ENCODE data around the gene SBF2.
A peak's percentile ranks its signal among the peaks of the same experiment; 100 is the strongest.

SBF2 gene

DNA sequence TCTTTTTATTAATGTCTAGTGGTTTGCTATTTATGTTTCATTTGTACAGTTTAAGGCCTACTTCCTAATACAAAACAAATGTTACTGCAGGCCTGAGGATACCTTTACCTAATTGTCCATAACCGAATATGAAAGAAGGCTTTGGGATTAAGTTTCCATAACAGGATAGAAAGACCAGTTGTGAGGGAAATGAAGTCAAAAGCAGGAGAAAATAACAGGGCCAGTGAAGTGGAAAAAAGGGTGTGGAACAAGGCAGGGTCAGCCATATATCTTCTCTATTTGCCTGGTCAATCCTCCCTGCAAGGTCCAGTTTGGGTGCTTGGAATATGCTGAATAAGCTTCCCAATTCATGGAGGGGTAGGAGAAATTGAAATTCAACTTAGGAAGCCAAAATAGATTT lies 418.6 kb downstream of the SBF2 start:
- Histone ChIP-seq H3K27me3 (ENCODE audit: low read depth) (no peaks in the 10 kb centered on the region), H3K36me3 (replicated peaks) (no peaks in the 10 kb centered on the region), H3K4me3 (no peak overlapping the region), H3K4me1 (peaks cover 38% of the 10 kb centered on the region), H3K9me3 (no peaks in the 10 kb centered on the region)
- in situ Hi-C loops (cut with MboI; ENCODE audit: low sequenced_read_pairs), result no loop called here
- DNase-seq (ENCODE audit: low spot score in 2 of 2), result peak in 1 of 2 experiments; percentile 54

DNA sequence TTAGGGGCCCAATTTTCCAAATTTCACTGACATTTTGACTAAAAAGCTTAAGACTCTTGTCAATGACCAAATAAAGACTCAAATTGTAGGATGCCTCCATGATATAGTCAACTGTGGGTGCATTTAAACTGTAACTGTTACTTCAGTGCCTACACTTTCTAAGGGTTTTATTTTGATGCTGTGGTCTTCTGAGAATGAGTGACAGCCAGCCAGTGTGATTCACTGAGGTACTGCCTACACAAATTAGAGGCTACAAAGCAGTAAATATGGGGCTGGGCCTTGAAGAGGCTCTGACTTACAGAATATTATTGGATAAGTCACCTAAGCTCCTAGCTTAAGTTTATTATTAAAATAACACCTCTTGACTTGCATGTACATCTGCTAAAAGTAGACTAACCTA lies 419.6 kb downstream of the SBF2 start:
- Histone ChIP-seq H3K27me3 (ENCODE audit: low read depth) (no peaks in the 10 kb centered on the region), H3K4me3 (no peak overlapping the region), H3K36me3 (replicated peaks) (no peaks in the 10 kb centered on the region), H3K4me1 (peaks cover 32% of the 10 kb centered on the region), H3K9me3 (no peaks in the 10 kb centered on the region)
- no peak for DNase-seq (ENCODE audit: low spot score in 2 of 2)
- in situ Hi-C loops (cut with MboI; ENCODE audit: low sequenced_read_pairs), result loop anchor here (25.0 kb wide), 2 partner anchors 438 to 863 kb away; partner anchors contain the start of gene ADM

DNA sequence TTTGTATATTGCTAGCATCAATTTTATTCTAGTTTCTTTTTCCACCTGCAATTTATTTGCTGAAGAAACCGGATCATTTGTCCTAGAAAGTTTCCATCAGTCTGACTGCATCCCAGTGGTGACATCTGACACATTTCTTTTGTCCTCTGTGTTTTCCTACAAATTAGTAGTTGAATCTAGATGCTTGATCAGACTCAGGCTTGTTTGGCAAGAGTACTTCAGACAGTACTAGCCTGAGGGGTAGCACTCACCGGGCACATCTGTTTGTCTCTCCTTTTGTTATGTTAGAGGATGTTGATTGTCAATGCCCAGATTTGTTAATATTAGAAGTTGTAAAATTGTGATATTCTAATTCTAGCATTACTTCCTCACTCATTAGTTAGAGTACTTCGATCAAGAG lies 425.4 kb downstream of the SBF2 start:
- H3K4me3 ChIP-seq, result no peak overlapping the region
- no peaks in the 10 kb centered on the region for H3K27me3 ChIP-seq (ENCODE audit: low read depth)
- no peaks in the 10 kb centered on the region for H3K4me1 ChIP-seq
- DNase-seq (ENCODE audit: low spot score in 2 of 2), result no peak
- H3K9me3 ChIP-seq, result no peaks in the 10 kb centered on the region
- in situ Hi-C loops (cut with MboI; ENCODE audit: low sequenced_read_pairs), result loop anchor here (25.0 kb wide), 2 partner anchors 444 to 869 kb away; partner anchors contain the start of gene ADM
- no peaks in the 10 kb centered on the region for H3K36me3 ChIP-seq (replicated peaks)

DNA sequence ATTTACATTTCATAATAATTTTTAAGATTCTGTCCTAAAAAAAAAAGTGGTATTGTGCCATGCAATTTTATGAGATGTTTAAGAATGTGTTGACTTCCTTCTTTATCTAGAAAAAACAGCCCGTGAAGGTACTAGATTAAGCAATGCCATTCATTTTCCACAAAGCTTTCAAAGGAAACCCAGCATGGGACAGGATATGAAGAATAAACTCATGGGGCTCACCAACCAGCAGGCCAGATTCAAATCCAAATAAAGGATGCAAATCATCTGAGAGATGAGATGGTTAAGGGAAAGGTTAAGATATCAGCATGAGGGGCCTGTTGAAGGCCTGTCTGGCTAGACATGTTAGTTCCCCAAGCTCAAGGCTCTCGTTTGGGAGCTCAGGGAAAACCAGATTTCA lies 431.0 kb downstream of the SBF2 start:
- no peak overlapping the region for H3K4me3 ChIP-seq
- in situ Hi-C loops (cut with MboI; ENCODE audit: low sequenced_read_pairs), result loop anchor here (25.0 kb wide), 2 partner anchors 449 to 874 kb away; partner anchors contain the start of gene ADM
- no peaks in the 10 kb centered on the region for H3K9me3 ChIP-seq
- no peak for DNase-seq (ENCODE audit: low spot score in 2 of 2)
- H3K36me3 ChIP-seq (replicated peaks), result no peaks in the 10 kb centered on the region
- H3K4me1 ChIP-seq, result peaks cover 12% of the 10 kb centered on the region
- no peaks in the 10 kb centered on the region for H3K27me3 ChIP-seq (ENCODE audit: low read depth)

DNA sequence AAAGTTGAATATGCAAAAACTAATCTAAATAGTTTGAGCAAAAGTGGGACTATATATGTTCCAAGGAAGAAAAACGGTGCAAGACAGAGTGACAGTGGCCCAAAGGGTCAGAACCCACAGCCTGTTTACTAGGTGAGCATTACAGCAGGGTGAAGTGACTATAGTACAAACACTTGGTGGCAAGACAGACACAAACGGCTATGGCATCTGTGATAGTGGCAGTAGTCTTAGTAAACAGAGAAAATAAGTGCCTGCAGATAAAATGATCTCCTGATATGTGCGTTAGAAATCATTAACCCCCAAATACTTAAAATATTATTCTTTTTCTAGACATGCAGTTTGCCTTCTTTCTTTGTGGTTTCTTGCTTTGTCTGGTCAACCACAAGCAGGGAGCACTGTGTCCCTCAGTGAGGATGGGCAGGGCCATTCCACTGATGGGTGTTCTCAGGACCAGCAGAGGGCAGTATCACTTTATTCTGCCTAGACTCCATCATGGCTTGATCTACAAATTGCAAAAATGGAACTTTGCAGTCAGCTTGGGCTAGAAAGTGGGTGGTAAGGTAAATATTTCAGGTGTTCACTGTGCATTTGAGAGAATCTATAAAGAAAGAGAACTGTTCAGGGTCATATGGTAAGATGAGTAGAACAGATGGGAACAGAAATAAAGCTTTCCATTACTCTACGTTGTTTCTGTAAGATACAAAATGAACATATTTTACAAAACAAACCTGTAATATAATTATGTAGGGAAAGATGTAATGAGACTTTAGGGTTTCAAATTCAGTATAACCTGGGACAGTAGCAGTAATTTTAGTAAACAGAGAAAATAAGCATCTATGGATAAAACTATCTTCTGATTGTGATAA lies 431.9 kb downstream of the SBF2 start:
- peak; percentile 73 to 79 for DNase-seq (ENCODE audit: low spot score in 2 of 2)
- in situ Hi-C loops (cut with MboI; ENCODE audit: low sequenced_read_pairs), result loop anchor here (25.0 kb wide), 2 partner anchors 450 to 875 kb away; partner anchors contain the start of gene ADM
- H3K9me3 ChIP-seq, result no peaks in the 10 kb centered on the region
- no peak overlapping the region for H3K4me3 ChIP-seq
- H3K36me3 ChIP-seq (replicated peaks), result no peaks in the 10 kb centered on the region
- no peaks in the 10 kb centered on the region for H3K27me3 ChIP-seq (ENCODE audit: low read depth)
- peaks cover 12% of the 10 kb centered on the region for H3K4me1 ChIP-seq

DNA sequence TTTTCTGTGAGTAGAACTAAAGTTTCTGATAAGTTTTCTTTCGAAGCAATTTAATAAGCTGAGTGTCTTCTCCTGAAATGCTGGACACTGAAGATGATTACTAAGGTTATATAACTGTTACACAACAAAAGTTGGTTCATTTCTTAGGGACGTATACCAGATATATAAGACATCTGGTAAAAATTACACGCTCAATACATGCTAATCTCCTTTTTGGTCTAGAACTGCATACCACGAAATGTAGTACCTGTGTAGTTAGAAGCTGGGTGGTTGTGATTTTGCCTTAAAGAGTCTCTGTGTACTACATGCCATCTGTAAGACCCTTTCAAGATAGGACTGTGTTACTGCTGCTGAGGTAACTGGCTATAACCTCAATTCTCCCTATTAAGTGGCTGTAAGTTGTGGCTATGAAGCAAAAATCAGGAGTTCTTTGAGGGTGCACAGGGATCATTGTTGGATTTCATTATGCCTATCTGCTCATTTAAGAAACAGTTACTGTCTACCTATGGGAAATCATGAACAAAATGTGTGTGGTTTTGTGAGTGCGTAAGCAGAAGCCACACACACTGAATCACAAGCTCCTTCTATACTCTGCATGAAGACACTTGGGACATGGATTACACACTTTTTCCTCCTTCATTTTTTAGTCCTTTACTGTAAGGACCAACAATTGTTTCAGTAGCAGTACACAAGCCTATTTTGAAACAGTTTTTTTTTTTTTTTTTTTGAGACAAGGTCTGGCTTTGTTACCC lies 434.3 kb downstream of the SBF2 start:
- no peak for DNase-seq (ENCODE audit: low spot score in 2 of 2)
- Histone ChIP-seq H3K9me3 (no peaks in the 10 kb centered on the region), H3K36me3 (replicated peaks) (no peaks in the 10 kb centered on the region), H3K4me3 (no peak overlapping the region), H3K4me1 (peaks cover 12% of the 10 kb centered on the region), H3K27me3 (ENCODE audit: low read depth) (no peaks in the 10 kb centered on the region)
- in situ Hi-C loops (cut with MboI; ENCODE audit: low sequenced_read_pairs), result loop anchor here (25.0 kb wide), 2 partner anchors 453 to 878 kb away; partner anchors contain the start of gene ADM

DNA sequence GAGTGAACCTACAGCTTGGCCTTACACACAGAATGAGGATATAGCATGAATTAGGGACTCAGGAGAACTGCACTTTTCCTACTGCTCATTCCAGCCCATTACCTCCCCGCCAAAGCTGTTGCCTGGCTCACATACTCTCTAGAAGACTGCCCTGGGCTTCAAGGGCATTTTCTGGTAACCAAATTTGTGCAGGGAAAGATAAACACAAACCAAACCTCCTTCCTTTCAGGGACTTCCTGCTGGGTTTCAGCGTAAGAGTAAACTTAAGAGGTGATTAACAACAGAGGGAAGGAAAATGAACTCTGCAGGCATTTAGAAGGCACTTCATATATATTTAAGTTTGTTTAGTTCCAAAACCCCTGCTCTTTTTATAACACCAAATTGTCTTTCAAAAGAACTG lies 435.2 kb downstream of the SBF2 start:
- H3K4me1 ChIP-seq, result peaks cover 12% of the 10 kb centered on the region
- H3K4me3 ChIP-seq, result no peak overlapping the region
- H3K36me3 ChIP-seq (replicated peaks), result no peaks in the 10 kb centered on the region
- in situ Hi-C loops (cut with MboI; ENCODE audit: low sequenced_read_pairs), result loop anchor here (25.0 kb wide), 2 partner anchors 453 to 878 kb away; partner anchors contain the start of gene ADM
- H3K9me3 ChIP-seq, result no peaks in the 10 kb centered on the region
- no peak for DNase-seq (ENCODE audit: low spot score in 2 of 2)
- no peaks in the 10 kb centered on the region for H3K27me3 ChIP-seq (ENCODE audit: low read depth)

DNA sequence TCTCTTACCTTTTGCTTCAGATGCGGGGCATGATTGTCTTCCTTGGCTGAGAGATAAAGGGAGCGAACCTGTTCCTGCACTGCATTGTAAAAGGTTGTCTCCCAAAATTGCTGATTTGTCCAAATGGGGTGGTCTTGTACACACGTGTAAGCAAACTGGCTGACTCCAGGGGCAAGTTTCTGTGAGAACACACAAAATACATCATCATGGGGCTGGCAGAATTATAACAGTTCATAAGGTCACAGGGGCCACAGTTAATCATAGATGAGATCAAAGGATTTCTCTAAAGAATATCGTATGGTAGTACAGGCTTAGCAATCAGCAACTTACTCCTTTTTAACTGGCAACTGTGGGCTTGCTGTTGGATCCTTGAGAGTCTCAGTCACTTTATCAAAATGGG lies 435.8 kb downstream of the SBF2 start:
- in situ Hi-C loops (cut with MboI; ENCODE audit: low sequenced_read_pairs), result loop anchor here (25.0 kb wide), 2 partner anchors 454 to 879 kb away; partner anchors contain the start of gene ADM

DNA sequence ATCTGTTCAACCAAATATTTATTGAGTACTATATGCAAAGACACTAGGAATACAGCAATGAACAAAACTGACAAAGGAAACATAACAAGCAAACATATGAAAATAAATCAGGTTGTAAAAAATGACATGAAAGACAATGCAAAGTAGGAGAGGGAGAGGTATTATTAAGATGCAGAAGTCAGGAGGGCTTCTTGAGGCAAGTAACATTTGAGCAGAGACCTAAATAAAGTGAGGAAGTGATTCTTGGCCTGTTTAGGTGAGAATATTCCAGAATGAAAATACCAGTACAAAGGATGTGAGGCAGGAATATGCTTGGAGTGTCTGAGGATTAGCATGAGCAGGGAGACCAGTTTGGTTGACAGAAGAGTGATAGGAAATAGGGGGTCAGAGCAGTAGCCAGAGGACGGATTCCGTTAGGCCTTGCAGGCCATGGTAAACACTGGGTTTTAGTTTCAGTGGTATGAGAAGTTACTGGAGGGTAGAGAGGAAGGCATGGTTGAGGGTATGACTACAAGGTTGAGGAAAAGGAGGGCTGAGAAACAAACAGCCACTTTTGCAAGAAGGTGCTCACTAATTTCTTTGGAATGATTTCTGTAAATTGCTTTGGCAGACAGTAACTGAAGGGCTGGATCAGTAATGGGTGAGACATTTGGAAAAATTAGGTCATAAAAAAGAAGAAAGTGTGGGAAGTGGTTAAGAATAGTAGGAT lies 438.3 kb downstream of the SBF2 start:
- no peak overlapping the region for H3K4me3 ChIP-seq
- H3K9me3 ChIP-seq, result no peaks in the 10 kb centered on the region
- peaks cover 26% of the 10 kb centered on the region for H3K4me1 ChIP-seq
- no peaks in the 10 kb centered on the region for H3K27me3 ChIP-seq (ENCODE audit: low read depth)
- no peak for DNase-seq (ENCODE audit: low spot score in 2 of 2)
- H3K36me3 ChIP-seq (replicated peaks), result no peaks in the 10 kb centered on the region; the same call in 1 of the 2 replicates
- in situ Hi-C loops (cut with MboI; ENCODE audit: low sequenced_read_pairs), result loop anchor here (25.0 kb wide), 2 partner anchors 457 to 882 kb away; partner anchors contain the start of gene ADM

More for the DNA sequence above, 435.8 kb downstream of the SBF2 start:
- Histone ChIP-seq H3K4me3 (no peak overlapping the region), H3K36me3 (replicated peaks) (no peaks in the 10 kb centered on the region; the same call in 1 of the 2 replicates), H3K9me3 (no peaks in the 10 kb centered on the region), H3K27me3 (ENCODE audit: low read depth) (no peaks in the 10 kb centered on the region), H3K4me1 (peaks cover 12% of the 10 kb centered on the region)
- no peak for DNase-seq (ENCODE audit: low spot score in 2 of 2)

DNA sequence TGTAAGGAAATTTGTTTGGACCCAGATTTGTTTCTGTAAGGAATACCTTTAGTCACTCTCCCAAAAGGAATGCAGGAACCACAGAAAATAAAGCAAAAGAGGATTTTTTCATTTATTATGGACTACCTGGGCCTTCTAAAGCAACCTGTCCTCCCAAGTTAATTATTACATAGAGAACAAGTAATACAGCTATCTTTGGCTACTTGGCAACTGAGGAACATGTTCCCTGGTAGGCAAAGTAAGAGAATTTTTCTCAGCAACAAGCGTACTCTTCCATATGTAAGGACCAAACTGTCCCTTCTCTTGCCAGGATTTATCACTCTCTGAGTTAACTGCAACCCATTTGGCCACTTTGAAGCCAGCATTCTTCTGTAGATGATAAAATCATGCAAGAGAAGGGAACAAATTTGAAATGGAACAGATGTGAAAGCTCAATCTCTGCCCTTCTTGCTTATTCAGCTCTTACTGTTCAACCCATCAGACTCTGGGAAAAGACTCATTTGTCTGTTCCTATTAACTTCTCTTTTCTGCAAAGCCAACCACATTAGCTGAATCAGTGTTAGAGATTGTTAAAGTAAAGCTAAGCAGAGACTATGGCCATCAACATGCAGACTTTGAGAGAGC lies 440.0 kb downstream of the SBF2 start:
- no peaks in the 10 kb centered on the region for H3K27me3 ChIP-seq (ENCODE audit: low read depth)
- H3K4me3 ChIP-seq, result no peak overlapping the region
- no peak for DNase-seq (ENCODE audit: low spot score in 2 of 2)
- H3K9me3 ChIP-seq, result no peaks in the 10 kb centered on the region
- in situ Hi-C loops (cut with MboI; ENCODE audit: low sequenced_read_pairs), result loop anchor here (25.0 kb wide), 2 partner anchors 458 to 883 kb away; partner anchors contain the start of gene ADM
- H3K4me1 ChIP-seq, result peaks cover 22% of the 10 kb centered on the region
- H3K36me3 ChIP-seq (replicated peaks), result no peaks in the 10 kb centered on the region; the same call in 1 of the 2 replicates

DNA sequence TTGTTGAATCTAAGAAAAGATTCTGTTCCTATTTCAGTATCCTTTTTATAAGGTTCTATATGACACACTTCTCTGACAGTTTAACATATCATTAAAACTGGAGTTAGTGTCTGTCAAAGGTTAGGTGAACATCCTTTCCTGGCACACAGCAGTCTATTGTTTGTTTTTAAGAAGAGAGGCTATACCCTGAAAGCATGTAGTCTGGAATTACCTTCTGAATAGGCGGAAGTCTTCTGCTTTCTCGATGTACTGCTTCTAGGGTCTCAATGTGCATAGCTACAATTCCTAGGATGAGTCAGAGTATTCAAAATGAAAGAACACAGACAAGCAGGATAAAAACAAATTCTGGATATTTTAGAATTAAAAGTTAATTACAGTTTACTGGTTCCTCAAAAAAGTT lies 441.6 kb downstream of the SBF2 start:
- in situ Hi-C loops (cut with MboI; ENCODE audit: low sequenced_read_pairs), result loop anchor here (25.0 kb wide), 2 partner anchors 460 to 885 kb away; partner anchors contain the start of gene ADM

DNA sequence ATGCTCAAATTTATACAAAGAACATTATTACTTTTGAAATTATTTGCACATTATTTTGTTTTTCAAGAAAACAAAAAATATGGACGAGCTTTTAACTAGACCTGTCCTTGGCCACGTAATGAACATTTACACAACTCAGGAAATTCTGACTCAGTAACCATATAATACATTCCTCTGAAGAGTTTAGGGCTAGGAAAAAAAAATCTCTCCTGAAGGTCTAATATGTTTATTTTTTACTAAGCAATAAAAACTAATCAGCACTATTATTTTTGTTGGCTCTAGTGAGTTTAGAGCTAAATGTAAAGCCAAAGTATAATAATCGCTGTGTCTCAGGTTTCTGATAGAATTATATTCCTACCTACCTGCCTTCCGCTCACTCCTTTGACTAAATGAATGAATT lies 442.7 kb downstream of the SBF2 start:
- no peaks in the 10 kb centered on the region for H3K27me3 ChIP-seq (ENCODE audit: low read depth)
- no peak overlapping the region for H3K4me3 ChIP-seq
- in situ Hi-C loops (cut with MboI; ENCODE audit: low sequenced_read_pairs), result loop anchor here (25.0 kb wide), 2 partner anchors 461 to 886 kb away; partner anchors contain the start of gene ADM
- DNase-seq (ENCODE audit: low spot score in 2 of 2), result no peak
- no peaks in the 10 kb centered on the region; the same call in 1 of the 2 replicates for H3K36me3 ChIP-seq (replicated peaks)
- H3K9me3 ChIP-seq, result no peaks in the 10 kb centered on the region
- H3K4me1 ChIP-seq, result peaks cover 13% of the 10 kb centered on the region

More for the DNA sequence above, 441.6 kb downstream of the SBF2 start:
- Histone ChIP-seq H3K4me3 (no peak overlapping the region), H3K4me1 (peaks cover 13% of the 10 kb centered on the region), H3K9me3 (no peaks in the 10 kb centered on the region), H3K36me3 (replicated peaks) (no peaks in the 10 kb centered on the region; the same call in 1 of the 2 replicates), H3K27me3 (ENCODE audit: low read depth) (no peaks in the 10 kb centered on the region)
- peak in 1 of 2 experiments; percentile 62 for DNase-seq (ENCODE audit: low spot score in 2 of 2)
